HepG2 (cell line): Measurements from ENCODE around the gene ELP1. TPM values are rescaled to one million over a fixed set of nuclear protein-coding genes. Genes with fewer than 3 reads are reported as not detected.

Experiments used
- ARID4A ChIP-seq: sonication (generic); formaldehyde crosslinking; IDR thresholded peaks from 2 replicates; pipeline ENCODE4 v1.5.0; 2020; ENCODE audit warnings: mild to moderate bottlenecking, missing genetic modification reagents, borderline replicate concordance
- ATF4 ChIP-seq, 2 experiments: fragments of 450-650 bp in 1 of 2; sonication (generic) in 1 of 2; formaldehyde crosslinking; IDR thresholded peaks; 2 replicates each; pipeline versions ENCODE4 v1.5.0 to v1.8.0; 2020 to 2022; ENCODE audit warnings: mild to moderate bottlenecking in 1 of 2, missing genetic modification reagents in 1 of 2
- CEBPZ ChIP-seq: IDR thresholded peaks from 2 replicates; pipeline ENCODE4 v1.6.1; 2012; ENCODE audit warnings: low read length, improper control_type of control experiment
- CREB1 ChIP-seq, 2 experiments: fragments of 450-650 bp in 1 of 2; IDR thresholded peaks; 2 replicates each; pipeline ENCODE4 v1.6.1; 2016 to 2017; ENCODE audit warnings: control low read depth in 1 of 2, mild to moderate bottlenecking in 1 of 2, missing compliant biosample characterization in 1 of 2, missing genetic modification characterization in 1 of 2
- FOXM1 ChIP-seq: sonication (generic); formaldehyde crosslinking; IDR thresholded peaks from 2 replicates; pipeline ENCODE4 v1.5.0; 2020; ENCODE audit warnings: missing genetic modification reagents
- GATAD2A ChIP-seq: IDR thresholded peaks from 2 replicates; pipeline ENCODE4 v1.6.1; 2016
- MAX ChIP-seq: IDR thresholded peaks from 2 replicates; pipeline ENCODE4 v1.6.1; 2012; ENCODE audit warnings: inconsistent platforms
- NFIC ChIP-seq: IDR thresholded peaks from 2 replicates; pipeline ENCODE4 v1.6.1; 2012; ENCODE audit warnings: mild to moderate bottlenecking, low read length, inconsistent platforms
- NR3C1 ChIP-seq: sonication (generic); formaldehyde crosslinking; IDR thresholded peaks from 2 replicates; pipeline ENCODE4 v1.4.0; 2020; ENCODE audit warnings: missing genetic modification reagents
- PAF1 ChIP-seq: IDR thresholded peaks from 2 replicates; pipeline ENCODE4 v1.6.1; 2016; ENCODE audit warnings: missing genetic modification reagents, missing compliant biosample characterization
- POLR2A ChIP-seq, 2 experiments: IDR thresholded peaks; 2 replicates each; pipeline ENCODE4 v1.6.1; 2011; ENCODE audit warnings: low read depth in 2 of 2, low read length in 2 of 2, mild to moderate bottlenecking in 1 of 2, moderate library complexity in 1 of 2; ENCODE audit not compliant: insufficient read depth in 1 of 2
- SKI ChIP-seq: fragments of 450-650 bp; IDR thresholded peaks from one replicate; pipeline ENCODE4 v1.6.1; 2018; ENCODE audit warnings: mild to moderate bottlenecking; ENCODE audit not compliant: partially characterized antibody
- SNAPC5 ChIP-seq: sonication (generic); formaldehyde crosslinking; IDR thresholded peaks from 2 replicates; pipeline ENCODE4 v1.8.1; 2023; ENCODE audit warnings: mild to moderate bottlenecking, missing genetic modification reagents, borderline replicate concordance
- STAT5B ChIP-seq: sonication (generic); formaldehyde crosslinking; IDR thresholded peaks from 2 replicates; pipeline ENCODE4 v1.4.0; 2020; ENCODE audit warnings: missing genetic modification reagents
- TP53 ChIP-seq: sonication (generic); formaldehyde crosslinking; conservative IDR thresholded peaks from 2 replicates; pipeline ENCODE4 v1.4.0; 2020; ENCODE audit warnings: missing genetic modification reagents
- ZFP37 ChIP-seq: sonication (generic); formaldehyde crosslinking; IDR thresholded peaks from 2 replicates; pipeline ENCODE4 v1.4.0; 2020; ENCODE audit warnings: missing genetic modification reagents, borderline replicate concordance
- ZFX ChIP-seq: sonication (generic); formaldehyde crosslinking; IDR thresholded peaks from 2 replicates; pipeline ENCODE4 v1.4.0; 2020; ENCODE audit warnings: mild to moderate bottlenecking, low read depth, missing genetic modification reagents, moderate library complexity
- ZNF124 ChIP-seq: sonication (generic); formaldehyde crosslinking; IDR thresholded peaks from 2 replicates; pipeline ENCODE4 v1.4.0; 2020; ENCODE audit warnings: missing genetic modification reagents
- ZNF180 ChIP-seq: sonication (generic); formaldehyde crosslinking; IDR thresholded peaks from 2 replicates; pipeline ENCODE4 v1.4.0; 2020; ENCODE audit warnings: low read depth, missing genetic modification reagents, borderline replicate concordance
- ZNF543 ChIP-seq: sonication (generic); formaldehyde crosslinking; IDR thresholded peaks from 2 replicates; pipeline ENCODE4 v1.4.0; 2020; ENCODE audit warnings: mild to moderate bottlenecking, missing genetic modification reagents
- ZNF567 ChIP-seq: sonication (generic); formaldehyde crosslinking; IDR thresholded peaks from 2 replicates; pipeline ENCODE4 v1.8.1; 2023; ENCODE audit warnings: mild to moderate bottlenecking, missing genetic modification reagents, borderline replicate concordance
- ZNF629 ChIP-seq: sonication (generic); formaldehyde crosslinking; conservative IDR thresholded peaks from 2 replicates; pipeline ENCODE4 v1.5.0; 2020; ENCODE audit warnings: missing genetic modification reagents
- polyA plus RNA-seq, 8 experiments: library from polyadenylated mRNA; depleted of rRNA in 3 of 8; stranded (reverse) in 7 of 8; unstranded in 1 of 8; fragments of >200 nt; fragmentation: Illumina TruSeq in 4 of 8; extraction: Trizol in 4 of 8; gene quantifications; 2 replicates each; pipeline versions ENCODE4 v1.2.1 to v1.2.3, GENCODE V29; 2011 to 2016; ENCODE audit warnings: low read depth in 4 of 8, missing spikeins in 1 of 8, mixed read lengths in 1 of 8; ENCODE audit not compliant: insufficient read depth in 1 of 8
- total RNA-seq, 5 experiments: library from RNA; depleted of rRNA; stranded (reverse); fragments of >200 nt; fragmentation: Illumina TruSeq; extraction: Trizol; gene quantifications; 2 replicates each; pipeline ENCODE4 v1.2.3, GENCODE V29; 2016; ENCODE audit warnings: low read depth in 1 of 5

Gene ELP1
- total and polyA plus RNA-seq, 2 of the 13 experiments (the other 11 are each of a cell fraction or from before 2014, with no cell fraction given): 157 to 275 TPM

GRCh38 chr9:108869092-108869725, 64.7 kb downstream of the ELP1 start (continued):
- TF ChIP-seq ARID4A (CRISPR knock-in tag) (peak; percentile 66; the same call in 1 of the 2 replicates), MAX (peak; percentile 79), ZNF567 (CRISPR knock-in tag) (no peak), FOXM1 (CRISPR knock-in tag) (no peak), GATAD2A (CRISPR knock-in tag) (peak; percentile 91), NFIC (0 out of 2 replicates have a peak, but pooled peaks have one; percentile 63), ZNF629 (CRISPR knock-in tag) (no peak; the same call in 1 of the 2 replicates), ZFP37 (CRISPR knock-in tag) (0 out of 2 replicates have a peak, but pooled peaks have one; percentile 61), ZNF543 (CRISPR knock-in tag) (no peak), SKI (peak; percentile 89), ZNF180 (no peak), ATF4 (CRISPR knock-in tag; IDR thresholded peaks at IDR 0.05) (peak in 1 of 2 experiments; percentile 61; a peak in 2 of 4 replicates), ZFX (CRISPR knock-in tag) (0 out of 2 replicates have a peak, but pooled peaks have one; percentile 40), CEBPZ (no peak), CREB1 (IDR thresholded peaks at IDR 0.05) (no peak), CREB1 (CRISPR knock-in tag; IDR thresholded peaks at IDR 0.05) (no peak; the same call in 1 of the 2 replicates), TP53 (CRISPR knock-in tag) (no peak), STAT5B (CRISPR knock-in tag) (no peak), PAF1 (CRISPR knock-in tag) (peak; percentile 89), POLR2A (IDR thresholded peaks at IDR 0.05; ENCODE audit: insufficient read depth in 1 of 2, low read depth in 2 of 2, low read length in 2 of 2) (peak; percentile 44 to 54; a peak in 3 of 4 replicates), ZNF124 (no peak), NR3C1 (CRISPR knock-in tag) (no peak), SNAPC5 (CRISPR knock-in tag) (no peak)
